ENCODE data around the gene ZNF527. TPM values are rescaled to one million over a fixed set of nuclear protein-coding genes. Genes with fewer than 3 reads are reported as not detected.
"Not testable (repeated sequence)": the region's sequence is repeated elsewhere in the genome, so short reads cannot be mapped to it uniquely, and the experiment has no call there.

Gene ZNF527
- total RNA-seq, 1 experiment from 2014 or later = 3.2 TPM

DNA sequence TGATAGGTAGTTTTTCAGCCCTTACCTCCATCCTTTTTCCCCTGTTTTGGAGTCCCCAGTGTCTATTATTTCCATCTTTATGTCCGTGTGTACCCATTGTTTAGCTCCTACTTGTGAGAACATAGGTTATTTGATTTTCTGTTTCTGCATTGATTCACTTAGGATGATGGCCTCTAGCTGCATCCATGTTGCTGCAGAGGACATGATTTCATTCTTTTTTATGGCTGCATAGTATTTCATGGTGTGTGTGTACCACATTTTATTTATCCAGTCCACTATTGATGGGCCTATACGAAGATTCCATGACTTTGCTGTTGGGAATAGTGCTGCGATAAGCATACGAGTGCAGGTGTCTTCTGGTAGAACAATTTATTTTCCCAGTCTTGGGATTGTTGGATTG lies 15.0 kb upstream of the ZNF527 start:
- no TSS peak for BruUV-seq (replicated peaks)
- Histone ChIP-seq H3K27ac (no peak overlapping the region), H3K4me3 (no peak overlapping the region), H4K20me1 (ENCODE audit: insufficient read depth) (no peaks in the 10 kb centered on the region), H3K36me3 (ENCODE audit: low read depth) (peaks cover 41% of the 10 kb centered on the region), H3F3A (ENCODE audit: insufficient read depth, low read depth) (no peaks in the 10 kb centered on the region), H3K79me2 (ENCODE audit: low read depth) (no peaks in the 10 kb centered on the region), H2AFZ (no peak overlapping the region), H3K4me2 (no peak overlapping the region), H3K4me1 (replicated peaks; ENCODE audit: insufficient read depth) (no peaks in the 10 kb centered on the region), H3K9me3 (ENCODE audit: insufficient read depth, low read depth) (peaks cover 18% of the 10 kb centered on the region), H3K9me2 (ENCODE audit: insufficient read depth) (no peaks in the 10 kb centered on the region), H3K27me3 (ENCODE audit: insufficient read depth, low read depth) (no peaks in the 10 kb centered on the region)
- CTCF ChIA-PET = no interaction called here
- POLR2A ChIA-PET (ENCODE audit: unreplicated experiment) = no interaction called here
- DNase-seq = no peak
- TF ChIP-seq EZH2 (IDR thresholded peaks at IDR 0.05; ENCODE audit: low read depth) = no peak
- no peak for TF ChIP-seq CTCF (conservative IDR thresholded peaks at IDR 0.05)
- intact Hi-C loops (cut with micrococcal nuclease; ENCODE audit: unreplicated experiment) = no loop called here

- no peaks in the 10 kb centered on the region for H3K27me3 ChIP-seq (ENCODE audit: insufficient read depth, low read depth)
These were observed 8.9 kb upstream of the ZNF527 start for GRCh38 chr19:37361994-37362393.

GRCh38 chr19:37362733-37363132 lies 8.2 kb upstream of the ZNF527 start:
- Histone ChIP-seq H3K4me3 (no peak overlapping the region), H3K4me2 (no peak overlapping the region), H3F3A (ENCODE audit: insufficient read depth, low read depth) (no peaks in the 10 kb centered on the region), H3K4me1 (replicated peaks; ENCODE audit: insufficient read depth) (no peaks in the 10 kb centered on the region), H3K9me2 (ENCODE audit: insufficient read depth) (no peaks in the 10 kb centered on the region), H3K79me2 (ENCODE audit: low read depth) (no peaks in the 10 kb centered on the region), H3K36me3 (ENCODE audit: low read depth) (peaks cover 30% of the 10 kb centered on the region), H2AFZ (no peak overlapping the region), H4K20me1 (ENCODE audit: insufficient read depth) (no peaks in the 10 kb centered on the region), H3K27ac (no peak overlapping the region), H3K27me3 (ENCODE audit: insufficient read depth, low read depth) (no peaks in the 10 kb centered on the region), H3K9me3 (ENCODE audit: insufficient read depth, low read depth) (peaks cover 24% of the 10 kb centered on the region; the same call in 1 of the 2 replicates)
- ChIA-PET POLR2A (ENCODE audit: unreplicated experiment) (no interaction called here), CTCF (no interaction called here)
- intact Hi-C loops (cut with micrococcal nuclease; ENCODE audit: unreplicated experiment) = no loop called here
- BruUV-seq (replicated peaks) = no TSS peak
- no peak for DNase-seq
- peak; percentile 32; the same call in 1 of the 2 replicates for TF ChIP-seq CTCF (conservative IDR thresholded peaks at IDR 0.05)
- no peak for TF ChIP-seq EZH2 (IDR thresholded peaks at IDR 0.05; ENCODE audit: low read depth)

More at GRCh38 chr19:37361994-37362393, 8.9 kb upstream of the ZNF527 start:
- no peak for DNase-seq
- Histone ChIP-seq H3K4me2 (no peak overlapping the region), H3K36me3 (ENCODE audit: low read depth) (peaks cover 33% of the 10 kb centered on the region), H3K4me1 (replicated peaks; ENCODE audit: insufficient read depth) (no peaks in the 10 kb centered on the region), H3K27ac (no peak overlapping the region), H4K20me1 (ENCODE audit: insufficient read depth) (no peaks in the 10 kb centered on the region), H3K4me3 (no peak overlapping the region), H3F3A (ENCODE audit: insufficient read depth, low read depth) (no peaks in the 10 kb centered on the region), H2AFZ (no peak overlapping the region), H3K9me2 (ENCODE audit: insufficient read depth) (no peaks in the 10 kb centered on the region), H3K79me2 (ENCODE audit: low read depth) (no peaks in the 10 kb centered on the region), H3K9me3 (ENCODE audit: insufficient read depth, low read depth) (peaks cover 24% of the 10 kb centered on the region; the same call in 1 of the 2 replicates)
- ChIA-PET CTCF (no interaction called here), POLR2A (ENCODE audit: unreplicated experiment) (interaction anchor here (0.7 kb wide), 1 partner anchor 232 kb away, joined by 3 read pairs; the partner anchor contains the start of genes ZNF540 and ZNF571)
- intact Hi-C loops (cut with micrococcal nuclease; ENCODE audit: unreplicated experiment) = no loop called here
- TF ChIP-seq CTCF (conservative IDR thresholded peaks at IDR 0.05) (no peak), EZH2 (IDR thresholded peaks at IDR 0.05; ENCODE audit: low read depth) (no peak)
- BruUV-seq (replicated peaks) = no TSS peak

DNA sequence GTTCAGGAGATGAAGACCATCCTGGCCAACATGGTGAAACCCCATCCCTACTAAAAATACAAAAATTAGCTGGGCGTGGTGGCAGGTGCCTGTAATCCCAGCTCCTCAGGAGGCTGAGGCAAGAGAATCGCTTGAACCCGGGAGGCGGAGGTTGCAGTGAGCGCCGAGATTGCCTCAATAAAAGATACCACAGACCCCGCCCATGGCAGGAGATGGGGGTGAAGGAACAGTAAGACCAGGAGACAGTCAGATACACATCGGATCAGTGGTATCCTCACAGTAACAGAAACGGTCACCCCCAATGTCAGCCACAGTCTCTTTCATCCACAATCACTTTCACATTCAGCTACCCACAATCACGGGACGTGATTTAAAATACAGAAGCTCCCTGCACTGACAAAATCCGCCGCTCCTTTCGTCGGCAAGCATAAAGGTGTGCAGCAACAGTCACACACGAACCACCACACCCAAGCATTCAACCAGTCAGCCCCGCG lies 466 bp upstream of the ZNF527 start:
- H3K9me2 ChIP-seq (ENCODE audit: insufficient read depth); H3K79me2 ChIP-seq (ENCODE audit: low read depth); H4K20me1 ChIP-seq (ENCODE audit: insufficient read depth); H3K27ac ChIP-seq; H3K36me3 ChIP-seq (ENCODE audit: low read depth); H3K27me3 ChIP-seq (ENCODE audit: insufficient read depth, low read depth); DNase-seq; H3F3A ChIP-seq (ENCODE audit: insufficient read depth, low read depth); H3K9me3 ChIP-seq (ENCODE audit: insufficient read depth, low read depth); H3K4me1 ChIP-seq (replicated peaks; ENCODE audit: insufficient read depth): not testable (repeated sequence)
- ChIA-PET CTCF (interaction anchor here (0.7 kb wide), 1 partner anchor 519 kb away, joined by 16 read pairs; no protein-coding TSS in a partner anchor), POLR2A (ENCODE audit: unreplicated experiment) (interaction anchor here (0.5 to 1.3 kb wide), 13 partner anchors 97 to 710 kb away, joined by 3 to 11 read pairs (median 4); partner anchors contain the start of genes ZNF420, ZNF540, ZNF569 and ZNF571)
- Histone ChIP-seq H2AFZ (peak overlapping the region; percentile 98), H3K4me2 (peak overlapping the region; percentile 92), H3K4me3 (peak overlapping the region; percentile 85)
- BruUV-seq (replicated peaks) = TSS peak; percentile 92
- intact Hi-C loops (cut with micrococcal nuclease; ENCODE audit: unreplicated experiment) = loop anchor here (2.0 kb wide), 2 partner anchors 54 to 224 kb away; partner anchors contain the start of genes ZNF540 and ZNF571

Measured in PC-9 (cell line).